ENCODE results near the gene BTBD10. TPM values are rescaled to one million over a fixed set of nuclear protein-coding genes. Genes with fewer than 3 reads are reported as not detected.

BTBD10 gene
- total RNA-seq (2022): 41.6 and 45.0 TPM in 2 replicates
- percentile 91 among the genes with signal in this experiment for Bru-seq, nascent RNA
- BruChase-seq, experiment 1, labeled RNA remaining after a 2-hour chase: percentile 86 among the genes with signal in this experiment
- BruChase-seq, experiment 2, labeled RNA remaining after a 6-hour chase: percentile 76 among the genes with signal in this experiment
- long read RNA-seq, transcript BTBD10-201 (9 exons, 2,504 nt): minor isoform, 32 of 111 reads
- long read RNA-seq, transcript BTBD10-208 (8 exons, 1,662 nt): major isoform, 53 of 111 reads
- long read RNA-seq, partial matches to known transcripts: 3 of 111 reads
- long read RNA-seq, other reads (novel, unspliced or antisense): 23 of 111 reads

DNA sequence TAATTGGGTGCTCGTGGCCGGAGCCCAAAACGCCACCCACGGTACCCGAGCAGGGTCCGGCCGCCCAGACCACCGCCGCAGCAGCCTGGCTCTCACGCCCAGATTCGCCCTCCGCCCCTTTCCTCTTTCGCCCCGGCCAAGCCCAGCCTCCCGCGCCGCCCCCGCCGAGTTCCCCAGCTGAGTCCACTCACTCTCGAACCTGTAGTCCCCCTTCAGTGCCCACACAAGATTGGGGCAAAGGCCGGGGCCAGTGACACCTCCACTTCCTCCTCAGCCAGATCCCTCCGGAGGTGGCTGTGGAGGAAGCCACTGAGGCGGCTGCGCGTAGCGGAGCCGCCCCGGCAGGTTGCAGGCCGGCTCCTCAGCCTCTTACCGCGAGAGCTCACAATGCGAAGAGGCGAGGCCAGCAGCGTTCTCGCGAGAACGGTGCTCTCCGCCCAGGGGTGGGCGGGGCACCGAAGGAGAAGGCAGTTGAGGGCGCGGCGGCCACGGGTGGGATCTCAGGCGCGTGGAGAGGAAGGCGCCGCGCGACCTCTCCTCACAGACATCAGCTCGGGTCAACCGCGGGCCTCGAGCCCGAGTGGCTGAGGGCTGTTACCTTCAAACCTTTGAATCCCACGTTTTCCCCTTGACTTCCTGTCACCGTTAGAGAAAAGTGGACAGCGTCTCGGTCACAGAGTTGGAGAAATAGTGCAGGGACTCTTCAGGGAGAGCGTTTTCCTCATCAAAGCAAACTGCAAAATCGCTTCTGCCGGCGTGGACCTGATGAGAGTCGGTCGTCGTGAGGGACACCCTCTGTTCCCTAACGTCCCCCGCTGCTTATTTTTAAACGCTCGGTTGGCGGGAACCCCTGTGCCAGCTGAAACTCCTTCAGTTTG lies at the start of gene BTBD10:
Gene BTBD10 (minus strand): TSS at position 322 of the 878 bp plus-strand sequence. CDS start 18,098 bp downstream, outside the sequence.
- H3K4me1 Mint-ChIP-seq (ENCODE audit: low read depth, unreplicated experiment): peaks cover 29% of the 10 kb centered on the region
- peak within 1 kb of the TSS; percentile 99 for H3K4me3 Mint-ChIP-seq (ENCODE audit: unreplicated experiment)
- ChIA-PET CTCF (interaction anchor here (0.6 to 1.3 kb wide), 4 partner anchors 10 to 326 kb away, joined by 3 to 8 read pairs (median 3); no protein-coding TSS in a partner anchor), POLR2A (interaction anchor here (0.5 to 1.6 kb wide), 12 partner anchors 10 to 460 kb away, joined by 3 to 8 read pairs (median 3); partner anchors contain the start of gene FAR1)
- no peaks in the 10 kb centered on the region for H3K27me3 Mint-ChIP-seq (ENCODE audit: insufficient read depth, unreplicated experiment)
- DNase-seq: peak; percentile 95
- Histone ChIP-seq H3K4me1 (peaks cover 27% of the 10 kb centered on the region), H3K4me3 (ENCODE audit: low read depth, low read length) (peak within 1 kb of the TSS; percentile 81), H3K9me3 (no peaks in the 10 kb centered on the region), H3K27me3 (replicated peaks; ENCODE audit: control insufficient read depth, insufficient read depth, low read length) (no peaks in the 10 kb centered on the region), H3K36me3 (ENCODE audit: control insufficient read depth, insufficient read depth, low read length) (no peaks in the 10 kb centered on the region)
- intact Hi-C loops (cut with micrococcal nuclease; ENCODE audit: unreplicated experiment): loop anchor here (2.0 to 10.0 kb wide), 3 partner anchors 58 to 248 kb away; partner anchors contain the start of gene FAR1
- H3K36me3 Mint-ChIP-seq (ENCODE audit: insufficient read depth, unreplicated experiment): peaks cover 30% of the 10 kb centered on the region
- H3K27ac Mint-ChIP-seq (ENCODE audit: unreplicated experiment): peak within 1 kb of the TSS; percentile 100
- no peak for TF ChIP-seq CTCF (IDR thresholded peaks at IDR 0.05; ENCODE audit: insufficient read depth in 1 of 2, low read depth in 1 of 2, low read length in 1 of 2, severe bottlenecking in 1 of 2, unreplicated experiment in 1 of 2)
- BruUV-seq (replicated peaks): no TSS peak
- no peaks in the 10 kb centered on the region for H3K9me3 Mint-ChIP-seq (ENCODE audit: unreplicated experiment)

DNA sequence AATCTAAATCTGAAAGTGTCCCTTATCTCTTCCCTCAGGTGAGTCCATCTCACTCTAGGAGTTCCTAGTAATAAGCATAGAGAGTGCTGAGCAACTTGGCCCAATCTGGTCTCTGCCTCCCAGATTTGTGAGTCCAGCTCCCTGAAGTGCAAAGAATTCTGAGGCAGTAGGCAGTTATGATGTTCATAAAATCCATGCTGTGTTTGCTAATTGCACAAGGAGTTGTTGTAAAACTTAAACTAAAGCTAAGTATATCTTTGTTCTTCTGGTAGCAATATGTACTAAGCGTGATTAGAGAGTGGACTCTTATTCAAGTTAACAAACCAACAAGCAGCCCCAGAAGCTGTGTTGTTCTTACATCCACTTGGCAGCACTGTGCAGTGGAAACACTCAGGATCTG lies 40.4 kb upstream of the BTBD10 start:
- no peak for TF ChIP-seq CTCF (IDR thresholded peaks at IDR 0.05; ENCODE audit: insufficient read depth in 1 of 2, low read depth in 1 of 2, low read length in 1 of 2, severe bottlenecking in 1 of 2, unreplicated experiment in 1 of 2)
- ChIA-PET CTCF (interaction anchor here (1.2 kb wide), 1 partner anchor 16 kb away, joined by 6 read pairs; no protein-coding TSS in a partner anchor), POLR2A (interaction anchor here (0.5 kb wide), 1 partner anchor 41 kb away, joined by 3 read pairs; the partner anchor contains the start of gene BTBD10)
- no peaks in the 10 kb centered on the region for H3K36me3 Mint-ChIP-seq (ENCODE audit: insufficient read depth, unreplicated experiment)
- H3K27me3 Mint-ChIP-seq (ENCODE audit: insufficient read depth, unreplicated experiment): no peaks in the 10 kb centered on the region
- peak; percentile 57 to 62 for DNase-seq
- Histone ChIP-seq H3K4me3 (ENCODE audit: low read depth, low read length) (no peak overlapping the region), H3K27me3 (replicated peaks; ENCODE audit: control insufficient read depth, insufficient read depth, low read length) (no peaks in the 10 kb centered on the region), H3K36me3 (ENCODE audit: control insufficient read depth, insufficient read depth, low read length) (no peaks in the 10 kb centered on the region), H3K9me3 (no peaks in the 10 kb centered on the region), H3K4me1 (no peaks in the 10 kb centered on the region)
- intact Hi-C loops (cut with micrococcal nuclease; ENCODE audit: unreplicated experiment): no loop called here
- H3K27ac Mint-ChIP-seq (ENCODE audit: unreplicated experiment): no peak overlapping the region
- BruUV-seq (replicated peaks): no TSS peak
- no peaks in the 10 kb centered on the region for H3K9me3 Mint-ChIP-seq (ENCODE audit: unreplicated experiment)
- no peaks in the 10 kb centered on the region for H3K4me1 Mint-ChIP-seq (ENCODE audit: low read depth, unreplicated experiment)
- H3K4me3 Mint-ChIP-seq (ENCODE audit: unreplicated experiment): no peak overlapping the region

- intact Hi-C loops (cut with micrococcal nuclease; ENCODE audit: unreplicated experiment): no loop called here
- no peaks in the 10 kb centered on the region for H3K4me1 Mint-ChIP-seq (ENCODE audit: low read depth, unreplicated experiment)
- H3K4me3 Mint-ChIP-seq (ENCODE audit: unreplicated experiment): no peak overlapping the region
- H3K4me3 ChIP-seq (ENCODE audit: low read depth, low read length): no peak overlapping the region
- no TSS peak for BruUV-seq (replicated peaks)
- no peaks in the 10 kb centered on the region for H3K9me3 Mint-ChIP-seq (ENCODE audit: unreplicated experiment)
- no peaks in the 10 kb centered on the region for H3K4me1 ChIP-seq
- H3K36me3 ChIP-seq (ENCODE audit: control insufficient read depth, insufficient read depth, low read length): no peaks in the 10 kb centered on the region
- no peaks in the 10 kb centered on the region for H3K9me3 ChIP-seq
- no peaks in the 10 kb centered on the region for H3K27me3 Mint-ChIP-seq (ENCODE audit: insufficient read depth, unreplicated experiment)
- DNase-seq: no peak
- H3K27ac Mint-ChIP-seq (ENCODE audit: unreplicated experiment): no peak overlapping the region
- no peaks in the 10 kb centered on the region for H3K27me3 ChIP-seq (replicated peaks; ENCODE audit: control insufficient read depth, insufficient read depth, low read length)
- no peak for TF ChIP-seq CTCF (IDR thresholded peaks at IDR 0.05; ENCODE audit: insufficient read depth in 1 of 2, low read depth in 1 of 2, low read length in 1 of 2, severe bottlenecking in 1 of 2, unreplicated experiment in 1 of 2)
- ChIA-PET POLR2A (no interaction called here), CTCF (interaction anchor here (1.2 kb wide), 1 partner anchor 15 kb away, joined by 6 read pairs; no protein-coding TSS in a partner anchor)
- H3K36me3 Mint-ChIP-seq (ENCODE audit: insufficient read depth, unreplicated experiment): no peaks in the 10 kb centered on the region
Observed at GRCh38 chr11:13502492-13502891, 39.5 kb upstream of the BTBD10 start.
